AG10803 (cell line): ENCODE results near the gene PDGFRB.

Source experiments
- DNase-seq: peaks from one replicate; pipeline ENCODE4 v3.0.0; 2010; ENCODE audit warnings: low read depth
- H3K4me3 ChIP-seq: 2 replicates; pipeline ENCODE4 v1.5.1; 2011; ENCODE audit warnings: mild to moderate bottlenecking, low read length, control low read depth
- TF ChIP-seq, protein P1 (sequence below): conservative IDR thresholded peaks from 2 replicates; pipeline ENCODE4 v1.5.1; 2011; ENCODE audit warnings: mild to moderate bottlenecking, low read length, control low read depth, inconsistent platforms

PDGFRB gene

DNA sequence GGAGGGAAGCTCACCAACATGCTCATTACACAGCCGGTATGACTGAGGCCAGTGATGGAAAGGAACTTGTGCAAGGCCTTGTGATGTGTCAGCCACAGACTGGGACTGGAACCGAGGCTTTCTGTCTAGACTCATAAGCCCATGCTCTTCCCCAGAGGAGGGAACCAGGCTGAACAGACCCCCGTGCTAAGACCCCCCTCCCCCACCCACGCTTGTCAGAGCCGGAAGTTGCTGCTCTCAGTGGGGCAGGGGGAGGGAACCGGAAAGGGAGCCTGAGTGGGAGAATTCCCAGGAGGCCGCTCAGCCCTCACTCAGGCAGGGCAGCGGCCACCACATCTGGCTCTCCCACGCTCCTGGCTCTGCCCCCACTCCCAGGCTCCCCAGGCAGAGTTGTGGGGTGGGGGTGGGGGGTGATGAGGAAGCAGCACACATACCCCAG is 4.1 kb upstream of the PDGFRB start:
- peak; percentile 90 for DNase-seq
- TF ChIP-seq, protein P1, sequence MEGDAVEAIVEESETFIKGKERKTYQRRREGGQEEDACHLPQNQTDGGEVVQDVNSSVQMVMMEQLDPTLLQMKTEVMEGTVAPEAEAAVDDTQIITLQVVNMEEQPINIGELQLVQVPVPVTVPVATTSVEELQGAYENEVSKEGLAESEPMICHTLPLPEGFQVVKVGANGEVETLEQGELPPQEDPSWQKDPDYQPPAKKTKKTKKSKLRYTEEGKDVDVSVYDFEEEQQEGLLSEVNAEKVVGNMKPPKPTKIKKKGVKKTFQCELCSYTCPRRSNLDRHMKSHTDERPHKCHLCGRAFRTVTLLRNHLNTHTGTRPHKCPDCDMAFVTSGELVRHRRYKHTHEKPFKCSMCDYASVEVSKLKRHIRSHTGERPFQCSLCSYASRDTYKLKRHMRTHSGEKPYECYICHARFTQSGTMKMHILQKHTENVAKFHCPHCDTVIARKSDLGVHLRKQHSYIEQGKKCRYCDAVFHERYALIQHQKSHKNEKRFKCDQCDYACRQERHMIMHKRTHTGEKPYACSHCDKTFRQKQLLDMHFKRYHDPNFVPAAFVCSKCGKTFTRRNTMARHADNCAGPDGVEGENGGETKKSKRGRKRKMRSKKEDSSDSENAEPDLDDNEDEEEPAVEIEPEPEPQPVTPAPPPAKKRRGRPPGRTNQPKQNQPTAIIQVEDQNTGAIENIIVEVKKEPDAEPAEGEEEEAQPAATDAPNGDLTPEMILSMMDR, result no peak
- no peak overlapping the region for H3K4me3 ChIP-seq

DNA sequence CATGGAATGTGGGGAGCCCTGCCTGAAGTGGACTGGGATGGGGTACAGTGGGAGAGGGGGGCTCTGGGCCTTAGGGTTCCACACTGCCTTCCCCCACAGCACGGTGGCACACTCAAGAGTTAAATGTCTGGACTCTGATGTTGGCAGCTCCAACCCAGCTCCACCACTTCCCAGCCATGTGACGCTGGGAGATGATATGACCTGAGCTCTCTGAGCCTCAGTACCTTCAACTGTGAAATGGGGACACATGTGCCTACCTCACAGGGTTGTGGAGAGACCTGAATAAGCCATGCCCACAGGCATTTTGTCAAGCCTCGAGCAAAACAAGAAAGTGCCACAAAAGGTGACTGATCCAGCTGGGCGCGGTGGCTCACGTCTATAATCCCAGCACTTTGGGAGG is 3.4 kb upstream of the PDGFRB start:
- 0 out of 2 replicates have a peak overlapping the region, but pooled peaks have one; percentile 6 for H3K4me3 ChIP-seq
- no peak for DNase-seq
- TF ChIP-seq, protein P1, result no peak

DNA sequence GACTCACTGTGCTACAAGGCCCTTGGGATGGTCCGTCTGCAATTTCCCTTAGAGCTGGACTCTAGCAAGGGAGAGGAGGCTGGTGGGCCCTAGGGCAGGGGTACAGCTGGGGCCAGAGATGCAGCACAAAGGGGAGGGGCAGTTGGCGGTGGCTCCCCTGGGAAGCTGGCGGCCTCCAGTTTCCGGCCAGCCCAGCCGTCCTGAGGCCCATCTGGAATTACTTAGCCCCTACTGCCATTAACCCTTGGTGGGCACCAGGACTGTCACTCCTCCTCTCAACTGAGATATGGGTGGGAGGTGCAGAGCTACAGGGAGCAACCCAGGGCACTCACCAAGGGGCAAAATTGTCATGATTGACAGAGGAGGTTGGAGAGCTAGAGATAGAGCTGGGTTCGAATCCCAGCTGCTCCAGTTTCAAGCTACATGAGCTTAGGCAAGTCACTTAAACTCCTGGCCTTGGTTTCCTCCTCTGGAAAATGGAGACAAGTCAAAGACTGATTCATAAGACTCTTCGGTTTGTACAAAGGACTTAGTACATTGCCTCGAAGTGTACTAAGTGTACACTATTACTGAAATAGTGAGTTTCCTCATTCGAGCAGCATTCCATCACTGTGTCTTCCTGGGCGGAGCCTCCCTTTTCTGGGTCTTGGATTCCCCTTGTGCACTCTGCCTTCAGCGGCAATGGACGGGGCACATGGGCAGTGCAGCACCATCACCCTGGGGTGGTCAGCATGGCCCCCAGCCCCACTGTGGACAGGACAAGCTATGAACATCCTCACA is 2.7 kb upstream of the PDGFRB start:
- peak overlapping the region; percentile 23 for H3K4me3 ChIP-seq
- TF ChIP-seq, protein P1, result no peak
- peak; percentile 73 for DNase-seq

DNA sequence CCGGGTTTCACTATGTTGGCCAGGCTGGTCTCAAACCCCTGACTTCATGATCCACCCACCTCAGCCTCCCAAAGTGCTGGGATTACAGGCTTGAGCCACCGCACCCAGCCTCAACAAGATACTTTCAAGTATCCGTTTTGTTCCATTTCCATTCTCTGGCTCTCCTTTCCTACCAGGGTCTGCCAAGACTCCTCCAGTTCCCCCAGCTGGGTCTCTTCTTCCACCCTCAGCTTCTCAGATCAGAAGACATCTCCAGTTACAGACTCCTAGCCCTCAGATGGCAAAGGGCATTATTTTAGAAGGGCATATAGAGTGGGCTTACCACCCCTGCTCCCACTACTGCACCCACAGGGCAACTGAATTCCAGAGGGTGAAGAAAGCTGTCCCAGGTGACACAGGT is 1.5 kb upstream of the PDGFRB start:
- no peak for DNase-seq
- TF ChIP-seq, protein P1, result no peak
- no peak overlapping the region for H3K4me3 ChIP-seq

DNA sequence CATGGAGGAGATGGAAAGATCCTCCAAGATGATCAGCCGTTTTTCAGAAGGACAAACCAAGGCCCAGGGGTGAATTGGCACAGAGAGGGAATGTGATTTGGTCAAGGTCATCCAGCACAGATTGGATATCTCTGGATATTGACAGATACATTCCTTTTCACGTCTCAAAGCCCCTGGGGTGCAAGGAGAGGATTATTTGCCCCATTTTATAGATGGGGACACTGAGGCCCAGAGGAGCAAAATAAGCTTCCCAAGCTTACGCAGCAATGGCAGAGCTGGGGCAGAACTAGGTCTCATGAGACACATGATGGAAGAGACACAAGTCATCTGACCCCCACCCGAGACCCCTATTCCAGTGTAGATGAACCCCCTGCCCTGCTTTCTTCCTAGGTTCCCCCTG is 895 bp upstream of the PDGFRB start:
- TF ChIP-seq, protein P1, result no peak
- no peak overlapping the region for H3K4me3 ChIP-seq
- no peak for DNase-seq

DNA sequence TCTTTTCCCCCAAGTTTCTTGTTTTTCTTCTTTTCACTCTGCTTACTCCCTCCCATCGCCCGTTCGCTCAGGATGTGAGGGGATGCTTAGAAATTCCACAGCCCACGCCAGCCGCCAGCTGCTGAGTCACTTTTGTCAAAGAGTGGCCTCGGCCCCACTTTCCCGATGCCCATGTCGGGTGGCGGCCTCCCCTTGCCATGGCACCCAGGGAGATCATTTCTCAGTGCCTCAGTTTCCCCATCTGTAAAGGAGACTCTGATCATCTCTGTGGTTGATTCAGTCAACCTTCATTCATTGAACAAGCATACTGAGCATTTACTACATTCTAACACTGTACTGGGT is 353 bp upstream of the PDGFRB start:
- H3K4me3 ChIP-seq, result peak overlapping the region; percentile 99
- no peak for DNase-seq
- TF ChIP-seq, protein P1, result no peak

DNA sequence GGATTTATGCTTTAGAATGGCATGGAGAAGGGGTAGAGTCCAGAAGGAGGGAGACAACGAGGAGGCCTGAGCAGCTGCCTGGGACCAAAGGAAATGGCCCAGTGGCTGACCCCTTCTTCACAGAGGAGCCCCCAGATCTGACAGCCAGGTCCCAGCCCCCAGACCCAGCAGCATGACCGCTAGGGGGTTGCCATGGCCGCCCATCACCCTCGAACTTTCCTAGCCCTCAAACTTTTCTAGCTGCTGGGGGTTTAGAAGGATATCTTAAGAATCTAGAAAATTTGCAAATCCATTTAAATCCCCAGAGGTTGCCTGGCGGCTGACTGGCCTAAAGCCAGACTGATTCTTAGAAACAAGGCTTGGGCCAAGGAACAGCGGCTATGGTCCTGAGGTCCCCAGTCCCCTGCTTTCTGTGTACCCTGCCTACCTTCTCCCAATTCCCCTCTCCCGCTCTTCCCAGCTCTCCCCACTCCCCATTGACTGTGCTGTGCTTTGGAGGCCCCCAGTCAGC is 972 bp downstream of the PDGFRB start:
- no peak for DNase-seq
- peak overlapping the region; percentile 99 for H3K4me3 ChIP-seq
- TF ChIP-seq, protein P1, result 0 out of 2 replicates have a peak, but pooled peaks have one; percentile 1
